ENCODE results near the gene TXNRD2.

The TXNRD2 gene

GRCh38 chr22:19979712-19980493 lies 38.3 kb upstream of the TXNRD2 start:
- no peak for DNase-seq

GRCh38 chr22:19978748-19979147 lies 37.1 kb upstream of the TXNRD2 start:
- no peak for DNase-seq

- no peak for DNase-seq
These were observed 36.0 kb upstream of the TXNRD2 start for GRCh38 chr22:19977296-19978243.

- DNase-seq, result no peak
These were observed 35.1 kb upstream of the TXNRD2 start for GRCh38 chr22:19976671-19977070.

- no peak for DNase-seq
These were observed 34.1 kb upstream of the TXNRD2 start for GRCh38 chr22:19975707-19976035.

- DNase-seq, result peak; percentile 15
These were observed 33.5 kb upstream of the TXNRD2 start for GRCh38 chr22:19974935-19975706.

- no peak for DNase-seq
These were observed 32.7 kb upstream of the TXNRD2 start for GRCh38 chr22:19974268-19974861.

GRCh38 chr22:19973551-19974267 lies 32.1 kb upstream of the TXNRD2 start:
- DNase-seq, result no peak

- DNase-seq, result no peak
These were observed 31.3 kb upstream of the TXNRD2 start for GRCh38 chr22:19972652-19973550.

- DNase-seq, result no peak
These were observed 30.6 kb upstream of the TXNRD2 start for GRCh38 chr22:19972251-19972650.

- no peak for DNase-seq
These were observed 29.9 kb upstream of the TXNRD2 start for GRCh38 chr22:19971276-19972124.

GRCh38 chr22:19970479-19971275 lies 29.1 kb upstream of the TXNRD2 start:
- no peak for DNase-seq

- no peak for DNase-seq
These were observed 28.4 kb upstream of the TXNRD2 start for GRCh38 chr22:19970031-19970478.

- DNase-seq, result no peak
These were observed 27.7 kb upstream of the TXNRD2 start for GRCh38 chr22:19969141-19969928.

GRCh38 chr22:19968450-19968891 lies 26.9 kb upstream of the TXNRD2 start:
- no peak for DNase-seq

- DNase-seq, result no peak
These were observed 26.3 kb upstream of the TXNRD2 start for GRCh38 chr22:19967850-19968449.

GRCh38 chr22:19966908-19967750 lies 25.5 kb upstream of the TXNRD2 start:
- DNase-seq, result no peak
